NCI-H2029 treated with DMSO at 0.1 percent for 48 hours (cell line): Measurements from ENCODE around the gene ARFRP1.

Experiments used
- DNase-seq: peaks from one replicate; lab custom pipeline; 2025; lab: John Stamatoyannopoulos, UW

The ARFRP1 gene, protein sequence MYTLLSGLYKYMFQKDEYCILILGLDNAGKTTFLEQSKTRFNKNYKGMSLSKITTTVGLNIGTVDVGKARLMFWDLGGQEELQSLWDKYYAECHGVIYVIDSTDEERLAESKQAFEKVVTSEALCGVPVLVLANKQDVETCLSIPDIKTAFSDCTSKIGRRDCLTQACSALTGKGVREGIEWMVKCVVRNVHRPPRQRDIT

DNA sequence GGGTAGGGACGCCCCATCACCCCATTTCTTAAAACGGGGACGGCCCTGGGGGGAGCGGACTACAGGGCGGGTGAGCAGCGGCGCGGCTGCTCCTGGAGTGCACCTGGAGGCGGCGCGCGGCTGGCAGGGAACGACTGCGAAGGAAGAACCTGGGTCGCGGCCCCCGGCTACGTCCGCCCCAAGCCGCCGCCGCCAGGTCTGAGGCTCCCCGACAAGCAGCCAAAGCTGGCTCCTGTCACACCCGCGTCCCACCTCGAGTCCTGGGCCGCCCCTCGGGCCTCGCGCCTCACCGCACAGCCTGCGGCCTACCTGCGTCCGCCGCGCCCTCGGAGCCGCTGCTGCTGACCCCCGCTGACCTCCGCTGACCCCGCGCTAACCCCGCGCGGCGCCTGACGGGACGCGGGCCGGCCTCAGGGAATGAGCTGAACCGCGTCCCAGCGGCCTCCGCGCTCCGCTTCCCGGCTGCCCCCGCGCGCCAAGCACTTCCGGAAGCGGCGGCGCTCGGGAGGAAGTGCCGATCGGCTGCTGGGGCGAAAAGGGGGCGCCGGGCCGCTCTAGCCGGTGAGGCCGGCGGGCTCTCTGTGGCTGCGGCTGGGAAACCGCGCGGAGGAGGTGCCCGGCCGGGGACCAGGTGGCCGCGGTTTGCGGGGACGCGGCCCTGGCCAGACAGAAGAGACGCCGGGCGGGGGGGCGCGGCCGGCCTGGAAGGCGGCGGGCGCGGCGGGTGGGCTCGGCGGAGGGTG is at the start of gene ARFRP1, which contains the start of gene ZGPAT:
TSS of gene ARFRP1 (minus strand) at position 419 of the 743 bp plus-strand sequence. CDS start 885 bp downstream, outside the sequence.
TSS of gene ZGPAT (plus strand) at position 482 of the 743 bp plus-strand sequence. CDS start 542 bp downstream, outside the sequence.
- peak; percentile 39 for DNase-seq

- no peak for DNase-seq
Observed at GRCh38 chr20:63756648-63756991, 48.8 kb upstream of the ARFRP1 start.

DNA sequence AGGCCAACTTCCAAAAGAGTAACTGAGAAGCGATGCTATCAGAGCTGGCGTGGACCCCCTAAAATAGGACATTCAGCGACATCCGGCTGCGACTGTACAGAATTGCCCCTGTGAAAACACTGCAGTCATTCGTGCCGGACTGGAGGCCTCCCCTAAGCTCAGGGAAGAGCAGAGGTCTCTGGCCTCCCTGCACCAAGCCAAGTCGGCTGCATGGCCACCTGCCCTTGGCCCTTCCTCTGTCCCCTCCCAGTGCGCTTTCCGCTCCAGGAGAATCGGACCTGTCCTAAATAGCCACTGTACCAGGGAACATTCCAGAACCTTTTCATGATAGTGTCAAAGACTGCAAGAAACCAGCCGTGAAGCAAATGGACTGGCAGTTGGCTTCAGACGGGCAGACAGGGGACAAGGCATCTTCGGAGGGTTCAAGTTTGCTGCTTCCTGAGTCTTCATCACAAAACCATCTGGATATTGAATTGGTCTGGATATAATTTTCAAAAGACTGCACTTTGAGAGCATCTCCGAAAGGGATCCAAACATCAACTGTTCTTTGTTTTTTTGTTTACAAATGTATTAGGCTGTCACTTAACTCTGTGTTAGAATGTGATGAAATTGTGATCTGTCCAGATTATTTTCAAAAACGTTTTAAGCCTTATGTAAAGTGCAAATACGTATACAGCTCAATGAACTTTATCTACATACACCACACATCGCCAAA is 48.3 kb upstream of the ARFRP1 start:
- DNase-seq, result no peak

GRCh38 chr20:63754008-63754407 is 46.2 kb upstream of the ARFRP1 start:
- DNase-seq, result no peak

GRCh38 chr20:63753381-63753780 is 45.6 kb upstream of the ARFRP1 start:
- DNase-seq, result no peak

- DNase-seq, result no peak
Observed at GRCh38 chr20:63752411-63753101, 44.8 kb upstream of the ARFRP1 start.

DNA sequence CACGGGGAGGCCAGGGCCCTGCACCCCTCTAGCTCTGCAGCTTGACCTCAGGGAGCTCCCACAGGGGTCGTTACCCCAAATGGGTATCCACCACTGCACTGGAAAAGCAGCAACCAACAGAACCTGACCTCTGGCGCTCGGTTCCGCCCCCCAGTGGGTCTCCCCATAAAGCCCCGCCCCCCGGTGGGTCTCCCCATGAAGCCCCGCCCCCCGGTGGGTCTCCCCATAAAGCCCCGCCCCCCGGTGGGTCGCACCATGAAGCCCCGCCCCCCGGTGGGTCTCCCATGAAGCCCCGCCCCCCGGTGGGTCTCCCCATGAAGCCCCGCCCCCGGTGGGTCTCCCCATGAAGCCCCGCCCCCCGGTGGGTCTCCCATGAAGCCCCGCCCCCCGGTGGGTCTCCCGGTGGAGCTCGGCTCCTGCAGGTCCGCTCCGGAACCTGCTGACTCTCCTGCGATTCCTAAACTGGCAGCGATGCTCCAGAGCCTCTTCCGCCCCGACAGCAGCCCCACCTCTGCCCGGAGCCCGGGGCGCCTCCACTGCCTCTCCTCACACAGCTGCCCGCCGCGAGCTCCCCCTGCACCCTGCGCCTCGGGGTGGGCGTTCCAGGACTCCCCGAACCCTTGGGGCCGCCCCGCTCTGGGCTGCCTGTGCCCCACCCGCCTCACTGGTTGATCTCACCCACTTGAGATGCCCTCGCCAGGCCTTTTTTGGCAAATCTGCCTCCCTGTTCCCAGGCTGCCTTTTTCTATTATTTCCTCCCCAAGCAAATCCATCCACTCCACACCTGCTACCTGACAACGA is 43.9 kb upstream of the ARFRP1 start:
- no peak for DNase-seq

DNA sequence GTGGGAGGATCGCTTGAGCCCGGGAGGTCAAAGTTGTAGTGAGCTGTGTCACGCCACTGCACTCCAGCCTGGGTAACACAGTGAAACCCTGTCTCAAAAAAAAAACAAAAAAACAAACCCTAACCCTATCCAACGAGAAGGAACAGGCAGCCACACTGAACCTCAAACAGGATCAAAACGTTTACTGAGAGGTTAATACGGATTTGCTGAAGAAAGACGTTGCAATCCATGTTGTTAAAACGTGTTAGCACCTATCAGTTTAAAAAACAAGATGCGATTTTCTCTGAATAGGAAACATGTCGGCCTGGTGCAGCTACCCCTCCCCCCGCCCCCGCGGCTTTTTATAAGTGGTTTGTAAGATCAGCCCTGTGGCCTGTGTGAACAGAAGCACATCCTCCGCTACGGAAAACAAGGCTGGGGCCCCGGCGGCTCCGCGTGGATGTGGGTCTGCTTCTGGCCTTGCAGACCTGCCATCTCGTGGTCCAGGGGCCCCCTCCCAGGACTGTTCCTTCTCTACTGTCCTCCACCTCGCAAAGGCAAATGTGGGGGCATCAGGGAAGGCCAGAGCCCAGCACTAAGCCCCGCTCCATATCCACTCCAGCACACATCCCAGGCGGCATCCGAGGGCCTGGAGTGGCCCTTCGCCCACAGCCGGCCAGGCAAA is 43.2 kb upstream of the ARFRP1 start:
- no peak for DNase-seq

DNA sequence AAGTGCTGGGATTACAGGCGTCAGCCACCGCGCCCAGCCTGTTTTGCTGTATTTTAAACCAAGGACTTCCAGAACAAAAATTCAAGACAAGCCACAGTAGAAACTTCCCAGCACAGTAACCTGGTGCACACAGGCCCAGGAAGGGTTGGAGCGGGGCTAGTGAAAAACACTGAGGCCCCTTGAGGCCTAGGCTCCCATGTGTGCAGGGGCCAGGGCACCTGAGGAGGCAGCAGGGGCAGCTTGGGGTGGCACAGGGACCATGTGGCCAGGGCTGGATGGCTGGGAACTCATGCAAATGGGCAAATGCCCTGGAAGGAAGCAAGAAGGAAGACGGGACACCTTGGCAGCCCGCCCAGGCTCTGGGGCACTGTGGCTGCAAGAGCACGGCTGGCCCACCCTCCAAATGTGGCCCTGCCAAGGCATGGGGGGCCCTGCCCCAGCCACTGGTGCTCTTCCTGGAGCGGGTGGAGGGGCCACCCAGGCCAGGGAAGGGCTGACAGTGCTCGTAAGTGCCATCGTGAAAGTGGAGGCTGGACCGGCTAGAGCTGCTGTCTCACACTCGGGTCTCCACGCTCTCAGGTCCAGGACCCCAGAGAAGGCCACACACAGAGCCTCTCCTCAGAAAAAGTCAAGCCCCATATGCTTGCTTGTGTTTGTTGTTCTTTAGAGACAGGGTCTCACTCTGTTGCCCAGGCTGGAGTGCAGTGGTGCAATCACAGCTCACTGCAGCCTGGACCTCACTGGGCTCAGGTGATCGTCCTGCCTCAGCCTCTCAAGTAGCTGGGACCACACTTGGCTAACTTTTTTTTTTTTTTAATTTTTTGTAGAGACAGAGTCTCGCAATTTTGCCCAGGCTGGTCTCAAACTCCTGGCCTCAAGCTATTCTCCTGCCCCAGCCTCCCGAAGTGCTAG is 42.1 kb upstream of the ARFRP1 start:
- no peak for DNase-seq

GRCh38 chr20:63748934-63749270 is 41.1 kb upstream of the ARFRP1 start:
- no peak for DNase-seq

- no peak for DNase-seq
Observed at GRCh38 chr20:63748070-63748933, 40.5 kb upstream of the ARFRP1 start.

DNA sequence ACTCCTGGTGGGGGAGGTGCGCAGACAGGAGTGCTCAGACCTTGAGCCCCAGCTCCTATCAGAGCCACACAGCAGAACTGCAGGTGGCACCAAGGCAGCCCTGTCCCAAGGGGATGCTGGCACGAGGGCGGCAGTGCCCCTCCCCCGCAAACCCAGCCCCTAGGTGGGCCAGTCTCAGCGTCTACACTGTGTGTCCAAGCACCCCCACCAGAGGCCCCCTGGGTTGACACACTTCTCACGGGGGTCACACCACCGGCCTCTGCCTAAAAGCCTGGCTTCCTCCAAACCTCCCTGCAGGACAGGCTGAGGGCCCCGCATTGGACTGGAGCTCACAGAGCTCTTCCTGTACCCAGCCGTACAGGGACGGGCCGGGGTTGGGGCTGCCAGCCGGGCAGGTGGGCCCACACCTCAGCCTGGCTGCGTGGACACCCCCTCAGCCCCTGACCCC is 39.9 kb upstream of the ARFRP1 start:
- no peak for DNase-seq

DNA sequence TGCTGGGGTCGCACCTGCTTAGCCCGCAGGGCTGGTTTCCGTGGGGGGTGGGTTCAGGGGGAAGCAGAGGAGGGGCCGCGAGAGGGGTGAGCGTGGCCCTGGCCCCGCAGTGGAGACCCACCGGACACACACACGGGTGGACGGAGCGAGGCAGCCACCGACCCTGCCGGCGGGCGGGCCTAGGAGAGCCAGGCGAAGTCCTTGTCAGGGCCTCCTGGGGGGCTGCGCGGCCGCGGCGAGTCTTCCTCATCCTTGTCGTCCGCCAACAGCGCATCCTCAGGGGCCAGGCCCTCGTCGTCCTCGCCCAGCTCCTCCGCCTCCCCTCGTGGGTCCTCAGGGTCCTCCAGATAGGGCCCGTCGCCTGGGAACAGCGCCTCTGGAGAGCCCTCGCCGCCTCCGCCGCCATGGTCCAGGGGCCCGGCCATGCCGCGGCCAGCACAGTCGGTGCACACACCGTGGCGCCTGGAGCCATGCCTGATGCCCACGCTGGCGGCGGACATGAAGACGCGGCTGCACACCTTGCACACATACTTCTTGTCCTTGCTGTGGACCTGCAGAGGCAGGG is 39.1 kb upstream of the ARFRP1 start:
- no peak for DNase-seq

DNA sequence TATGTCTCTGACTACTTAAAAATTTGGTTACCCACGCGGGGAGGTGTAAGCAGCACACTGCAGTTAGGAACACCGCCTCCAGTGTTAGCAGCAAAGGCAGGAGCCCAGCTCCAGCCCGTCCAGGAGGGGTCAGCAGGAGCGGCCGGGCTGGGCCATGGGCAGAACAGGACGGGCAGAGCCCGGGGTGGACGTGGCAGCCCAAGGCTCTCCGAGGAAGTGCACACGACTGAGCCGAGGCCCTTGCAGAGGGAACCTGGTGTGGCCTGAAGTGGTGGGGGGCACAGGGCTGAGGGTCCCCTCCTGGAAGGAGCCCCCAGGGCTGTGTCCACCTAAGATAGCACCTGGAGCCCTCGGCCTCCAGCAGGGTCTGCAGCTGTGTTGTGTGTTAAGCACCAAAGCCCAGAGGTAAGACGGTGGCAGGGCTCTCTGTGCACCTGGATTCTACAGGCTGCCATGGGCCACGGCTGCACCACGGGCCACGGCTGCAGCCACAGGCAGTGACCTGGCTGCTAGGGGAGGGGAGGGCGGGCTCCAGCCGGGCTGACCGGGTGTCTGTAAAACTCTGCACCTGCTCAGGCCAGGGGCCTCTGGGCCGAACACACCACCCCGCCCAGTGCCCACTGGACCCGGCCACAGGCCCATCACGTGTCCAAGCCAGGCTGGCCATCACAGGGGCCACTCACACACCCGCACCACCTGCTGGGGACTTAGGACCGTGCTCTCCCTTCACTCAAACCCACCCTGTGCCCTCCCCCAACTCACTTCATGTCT is 38.4 kb upstream of the ARFRP1 start:
- no peak for DNase-seq

DNA sequence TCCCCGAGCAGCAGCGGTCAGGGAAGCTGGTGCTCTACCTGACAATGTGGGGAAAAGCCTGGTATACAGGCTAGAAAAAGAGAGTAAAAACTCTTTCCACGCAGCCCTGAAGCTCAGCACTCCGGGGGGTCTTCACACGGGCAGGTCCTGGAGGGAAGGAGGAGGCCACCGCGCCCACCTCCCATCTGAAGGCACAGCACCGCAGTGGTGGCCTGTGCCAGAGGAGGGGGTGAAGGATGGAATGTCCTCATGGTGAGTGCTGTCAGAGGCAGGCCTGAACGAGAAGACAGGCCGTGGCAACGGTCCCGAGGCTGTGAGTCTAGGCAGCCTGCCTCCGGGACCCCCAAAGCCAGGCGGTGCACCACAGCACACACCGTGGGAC is 37.6 kb upstream of the ARFRP1 start:
- no peak for DNase-seq

DNA sequence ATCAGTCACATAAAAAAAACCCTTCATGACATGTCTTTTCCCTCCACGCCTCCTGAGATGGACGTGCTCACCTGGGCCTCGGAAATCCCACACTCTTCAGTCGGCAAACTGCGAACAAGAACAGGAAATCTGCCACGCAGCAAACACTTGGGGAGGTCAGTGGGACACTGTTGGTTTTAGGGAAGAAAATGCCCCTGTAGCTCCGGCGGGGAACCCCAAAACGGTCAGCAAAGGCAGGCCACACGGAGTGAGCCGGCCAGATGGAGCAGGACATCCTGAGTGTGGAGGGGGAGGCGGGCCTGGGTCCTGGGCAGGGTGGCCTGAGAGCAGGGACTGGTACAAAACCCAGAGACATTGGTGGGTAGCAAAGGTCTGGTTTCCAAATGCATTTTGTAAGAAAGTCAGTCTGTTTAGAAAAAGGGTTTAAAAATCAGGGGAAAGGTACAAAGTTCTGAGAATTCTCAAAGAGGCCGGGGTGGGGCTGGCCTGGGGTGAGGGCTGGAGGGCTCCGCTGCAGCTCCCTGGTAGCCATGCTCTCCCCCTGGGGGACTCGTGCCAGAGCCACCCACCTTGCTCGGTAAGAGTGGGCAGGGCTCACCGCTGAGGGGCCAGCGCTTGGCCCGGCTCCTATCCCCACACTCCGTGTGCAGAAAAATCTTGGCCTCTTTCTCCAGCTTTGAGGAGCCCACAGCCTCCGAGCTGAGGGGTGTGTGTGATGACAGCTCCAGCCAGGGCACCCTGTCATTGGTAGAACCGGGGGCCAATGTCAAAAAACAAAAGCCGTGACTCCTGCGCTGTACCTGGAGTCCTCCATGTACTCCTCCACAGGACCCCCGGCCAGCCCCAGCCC is 37.0 kb upstream of the ARFRP1 start:
- no peak for DNase-seq

DNA sequence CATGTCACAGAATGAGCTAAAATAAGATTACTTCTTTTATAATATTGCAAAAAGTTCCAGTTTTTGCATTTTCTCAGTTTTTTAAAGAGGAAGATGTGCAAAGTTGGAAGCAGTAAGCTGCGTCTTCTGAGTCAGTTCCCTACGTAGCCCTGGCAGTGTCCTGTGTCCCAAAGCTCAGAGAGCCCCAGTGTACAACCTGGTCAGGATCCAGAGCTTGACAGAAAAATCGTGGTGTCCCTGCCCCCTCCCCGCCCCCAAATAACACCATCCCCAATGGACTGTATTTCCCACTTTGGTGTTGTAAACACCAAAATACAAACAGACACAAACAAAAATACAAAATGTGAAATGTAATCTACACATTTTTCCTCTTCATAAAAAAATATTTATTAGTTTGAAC is 36.4 kb upstream of the ARFRP1 start:
- DNase-seq, result no peak
